Dermis microvascular lymphatic vessel endothelial cell (primary cell): ENCODE measurements around the gene DNAJB13. TPM values are rescaled to one million over a fixed set of nuclear protein-coding genes. Genes with fewer than 3 reads are reported as not detected.

Experiments used
- DNase-seq, 2 donors: peaks; one replicate each; pipeline versions ENCODE4 v3.0.0 to v3.0.0-alpha.2; 2010; ENCODE audit warnings: low read depth in 2 of 2
- total RNA-seq: library from RNA; depleted of rRNA; stranded (reverse); fragments of >200 nt; gene quantifications from 2 replicates; pipeline ENCODE4 v1.2.1, GENCODE V29; 2014

DNAJB13 gene
- total RNA-seq, 1 donor from 2014 or later: not detected

- no peak for DNase-seq
These were observed 48.9 kb downstream of the DNAJB13 start for GRCh38 chr11:73999581-74000306.

DNA sequence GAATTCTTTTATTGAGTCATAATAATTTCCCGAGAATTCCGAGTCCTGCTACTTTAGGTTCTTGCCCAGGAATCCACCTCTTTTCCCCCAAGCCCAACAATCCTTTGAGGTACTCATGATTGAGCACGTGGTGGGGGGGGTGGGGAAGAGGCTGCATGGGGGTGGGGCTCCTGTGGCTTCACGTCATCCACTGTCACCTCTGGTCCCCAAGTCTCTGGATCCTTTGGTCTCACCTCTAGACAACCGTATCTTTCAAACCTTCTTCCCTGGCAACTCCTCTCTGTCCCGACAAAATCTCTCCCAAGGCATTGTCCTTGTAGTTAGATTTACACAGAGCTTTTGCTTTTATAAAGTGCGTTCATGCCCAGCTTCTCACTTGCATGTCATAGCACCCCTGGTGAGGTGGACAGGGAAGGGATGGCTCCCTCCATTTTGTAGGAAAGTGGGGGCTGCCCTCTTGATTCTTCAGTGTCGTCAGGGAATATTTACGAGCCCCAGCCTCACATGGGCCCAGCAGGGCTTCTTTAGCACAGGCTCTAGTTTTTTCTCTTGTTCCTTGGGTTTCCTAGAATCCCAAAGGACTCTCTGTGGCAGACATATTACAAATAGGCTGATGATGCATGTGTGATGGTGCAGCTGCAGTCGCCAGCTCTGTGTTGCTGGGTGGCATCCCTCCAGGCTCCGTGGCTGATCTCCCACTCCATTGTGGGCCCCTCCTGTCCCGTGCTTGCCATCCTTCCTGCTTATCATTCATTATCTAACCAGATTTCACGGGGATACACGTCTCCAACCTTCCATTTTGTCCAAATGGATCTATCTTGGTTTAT lies 49.7 kb downstream of the DNAJB13 start:
- DNase-seq: no peak

DNA sequence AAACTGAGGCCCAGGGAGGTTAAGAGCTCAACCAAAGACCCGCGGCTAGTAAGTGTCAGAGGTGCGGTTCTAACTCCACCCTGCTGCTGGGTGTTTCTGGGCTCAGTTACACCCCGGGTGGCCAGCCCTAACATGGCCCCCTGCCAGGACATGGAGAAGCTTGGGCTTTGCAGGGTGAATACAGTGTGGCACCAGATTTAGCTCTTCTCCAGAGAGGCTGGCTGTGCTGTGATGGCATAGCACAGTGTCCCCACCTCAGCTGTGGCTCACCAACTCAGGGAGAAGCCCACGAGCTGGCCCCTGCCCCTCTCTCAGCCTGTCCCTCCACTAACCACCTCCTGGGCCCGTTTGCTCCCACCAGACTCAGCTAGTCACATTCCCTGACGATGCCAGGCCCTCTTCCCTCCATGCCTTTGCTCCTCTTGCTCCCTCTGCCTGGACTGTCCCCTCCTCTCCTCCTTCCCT lies 51.0 kb downstream of the DNAJB13 start:
- DNase-seq: no peak

GRCh38 chr11:74002832-74003231 lies 52.0 kb downstream of the DNAJB13 start:
- no peak for DNase-seq

GRCh38 chr11:74004046-74004695 lies 53.3 kb downstream of the DNAJB13 start:
- no peak for DNase-seq

GRCh38 chr11:74004759-74005615 lies 54.2 kb downstream of the DNAJB13 start:
- no peak for DNase-seq

DNA sequence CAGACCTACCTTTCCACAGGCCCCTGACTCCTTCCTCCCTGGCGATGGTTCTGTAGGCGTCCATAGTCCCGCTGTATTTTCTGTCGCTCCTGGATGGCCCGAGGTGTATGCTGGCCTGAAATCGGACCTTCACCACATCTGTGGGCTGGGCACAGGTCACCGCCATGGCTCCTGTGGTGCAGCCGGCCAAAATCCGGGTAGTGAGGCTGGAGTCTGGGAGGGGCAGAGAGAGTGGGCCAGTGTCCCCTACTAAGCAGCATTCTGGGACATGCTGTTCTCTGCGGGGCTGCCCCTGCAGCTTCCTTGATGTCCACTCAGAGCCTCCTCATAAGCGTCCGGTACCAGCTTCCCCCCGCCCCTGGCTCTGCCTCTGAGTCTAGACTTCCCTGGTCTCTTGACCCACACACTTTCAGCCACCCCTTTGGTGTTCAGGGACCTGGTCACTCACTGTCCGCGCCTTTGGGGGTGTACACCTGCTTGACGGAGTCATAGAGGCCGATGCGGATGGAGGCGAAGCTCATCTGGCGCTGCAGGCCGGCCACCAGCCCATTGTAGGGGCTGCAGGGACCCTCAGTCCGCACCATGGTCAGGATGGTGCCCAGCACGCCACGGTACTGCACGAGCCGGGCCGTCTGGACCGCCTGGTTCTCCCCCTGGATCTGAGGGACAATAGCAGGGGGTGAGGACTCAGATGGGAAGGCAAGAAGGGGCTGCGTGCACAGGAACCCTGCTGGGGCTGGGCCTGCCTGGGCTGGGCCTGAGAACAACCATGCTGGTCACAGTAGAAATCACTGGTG lies 55.1 kb downstream of the DNAJB13 start:
- DNase-seq: no peak

GRCh38 chr11:74006743-74007304 lies 56.0 kb downstream of the DNAJB13 start:
- DNase-seq: no peak

DNA sequence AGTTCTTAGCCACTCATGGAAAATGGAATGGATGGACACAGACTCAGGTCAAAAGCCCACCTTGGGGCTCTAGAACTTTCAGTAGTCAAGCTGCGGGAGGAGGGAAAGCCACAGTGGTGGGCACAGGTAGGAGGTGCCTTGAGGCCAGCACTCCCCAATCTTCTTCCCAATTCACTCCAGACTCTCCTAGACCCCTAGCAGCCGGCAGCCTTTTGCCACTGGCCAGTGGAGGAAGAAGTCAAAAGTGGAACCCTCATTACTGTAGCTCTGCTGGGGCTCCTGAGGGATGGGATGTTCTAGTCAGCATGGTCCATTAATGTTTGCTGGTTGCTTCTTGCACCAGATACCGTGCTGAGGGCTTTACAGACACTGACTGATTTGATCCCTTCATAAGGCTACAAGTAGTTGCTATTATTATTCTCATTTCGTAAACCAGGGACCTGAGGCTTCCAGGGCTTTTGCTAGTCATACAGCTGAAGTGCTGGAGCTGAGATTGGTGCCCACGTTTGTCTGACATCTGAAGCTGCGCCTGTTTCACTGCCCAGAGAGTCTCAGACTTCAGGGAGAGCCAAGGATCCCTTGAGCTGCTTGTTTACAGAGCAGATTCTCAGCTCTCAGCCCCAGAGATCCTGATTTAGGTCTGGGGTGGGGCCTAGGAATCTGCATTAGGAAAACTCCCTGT lies 57.0 kb downstream of the DNAJB13 start:
- DNase-seq: no peak

DNA sequence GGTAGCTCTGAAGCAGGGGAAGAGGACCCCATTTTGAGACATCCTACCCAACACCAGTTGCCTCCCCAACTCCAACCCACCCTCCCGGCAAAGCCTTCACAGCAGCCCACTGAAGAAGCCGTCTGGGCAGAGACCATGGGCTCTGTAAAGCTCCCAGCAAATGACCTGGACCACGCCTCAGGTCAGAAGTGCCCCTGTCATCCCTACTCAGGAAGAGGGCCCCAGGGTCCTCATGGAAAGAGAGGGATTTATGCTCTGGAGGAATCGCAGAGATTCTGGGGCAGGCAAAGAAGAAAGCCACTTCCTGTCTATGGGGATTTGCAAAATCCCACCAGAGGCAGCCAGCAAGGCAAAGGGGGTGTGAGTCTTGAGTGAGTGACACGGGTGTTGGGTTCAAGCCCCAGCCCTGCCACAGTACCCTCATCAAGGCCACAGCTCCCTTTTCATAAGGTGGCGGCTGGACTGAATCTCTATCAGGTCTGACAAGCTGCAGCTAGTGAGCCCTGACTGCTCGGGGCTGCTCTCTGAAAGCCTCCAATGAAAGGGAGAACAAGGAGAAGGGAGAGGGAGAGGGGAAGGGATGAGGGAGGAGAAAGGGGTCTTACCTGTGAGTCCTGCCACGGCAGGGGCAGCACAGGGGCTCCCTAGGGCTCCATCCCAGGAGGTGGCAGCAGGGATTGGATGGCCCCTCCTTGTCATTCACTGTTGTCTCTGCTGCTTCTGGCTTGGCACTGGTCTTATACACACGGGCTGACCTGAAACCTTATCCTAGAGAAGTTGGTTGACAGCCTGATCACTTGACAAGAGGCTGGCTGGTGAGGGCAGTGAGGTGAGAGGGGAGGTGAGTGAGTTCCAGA lies 57.8 kb downstream of the DNAJB13 start, which contains the start of gene UCP3:
Gene UCP3, minus strand, starts transcription at position 713 of the 857 bp plus-strand sequence. CDS start 2,043 bp downstream, outside the sequence.
- no peak for DNase-seq

DNA sequence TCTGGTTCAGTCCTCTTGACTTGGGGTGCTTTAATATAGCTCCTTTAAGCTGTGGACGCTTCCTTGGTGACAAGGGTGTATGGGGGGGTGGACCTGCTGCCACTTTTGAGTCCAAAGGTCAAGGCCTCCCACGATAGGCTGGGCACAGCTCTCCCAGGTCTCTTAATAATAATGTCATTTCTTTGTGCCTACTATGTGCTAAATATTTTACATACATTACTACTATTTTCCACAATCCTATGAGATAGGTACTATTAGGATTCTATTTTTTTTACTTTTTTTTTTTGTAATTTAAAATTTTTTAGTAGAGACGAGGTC lies 58.4 kb downstream of the DNAJB13 start:
- DNase-seq: no peak

GRCh38 chr11:74009675-74010305 lies 59.0 kb downstream of the DNAJB13 start:
- DNase-seq: no peak

GRCh38 chr11:74010306-74011300 lies 59.8 kb downstream of the DNAJB13 start:
- DNase-seq: no peak

GRCh38 chr11:74011360-74012073 lies 60.7 kb downstream of the DNAJB13 start:
- peak in 1 of 2 donors; percentile 77 for DNase-seq

DNA sequence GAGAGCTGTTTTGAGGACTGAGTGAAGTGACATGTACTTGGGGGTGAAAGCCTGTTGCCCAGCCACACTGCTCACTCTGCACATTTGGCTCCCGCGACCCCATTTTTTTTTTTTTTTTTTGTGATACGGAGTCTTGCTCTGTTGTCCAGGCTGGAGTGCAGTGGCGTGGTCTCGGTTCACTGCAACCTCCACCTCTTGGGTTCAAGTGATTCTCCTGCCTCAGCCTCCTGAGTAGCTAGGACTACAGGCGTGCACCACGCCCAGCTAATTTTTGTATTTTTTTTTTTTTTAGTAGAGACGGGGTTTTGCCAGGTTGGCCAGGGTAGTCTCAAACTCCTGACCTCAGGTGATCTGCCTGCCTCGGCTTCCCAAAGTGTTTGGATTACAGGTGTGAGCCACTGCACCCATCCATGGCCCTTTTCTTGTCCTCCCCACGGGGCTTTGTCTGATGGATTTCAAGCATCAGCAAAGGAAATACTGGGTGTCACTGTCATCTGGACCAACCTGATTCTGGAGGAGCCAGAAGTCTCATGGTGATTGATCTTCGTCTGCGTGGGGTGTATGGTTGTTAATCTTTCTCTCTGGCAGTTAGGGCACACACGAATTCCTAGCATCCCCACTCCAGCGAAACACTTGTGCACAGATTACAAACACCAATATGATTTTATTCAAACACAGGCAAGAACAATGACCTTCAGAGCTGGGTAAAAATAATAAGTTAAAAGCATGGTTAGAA lies 61.4 kb downstream of the DNAJB13 start:
- DNase-seq: no peak
